ENCODE measurements around the gene MTFR1L.

MTFR1L gene

DNA sequence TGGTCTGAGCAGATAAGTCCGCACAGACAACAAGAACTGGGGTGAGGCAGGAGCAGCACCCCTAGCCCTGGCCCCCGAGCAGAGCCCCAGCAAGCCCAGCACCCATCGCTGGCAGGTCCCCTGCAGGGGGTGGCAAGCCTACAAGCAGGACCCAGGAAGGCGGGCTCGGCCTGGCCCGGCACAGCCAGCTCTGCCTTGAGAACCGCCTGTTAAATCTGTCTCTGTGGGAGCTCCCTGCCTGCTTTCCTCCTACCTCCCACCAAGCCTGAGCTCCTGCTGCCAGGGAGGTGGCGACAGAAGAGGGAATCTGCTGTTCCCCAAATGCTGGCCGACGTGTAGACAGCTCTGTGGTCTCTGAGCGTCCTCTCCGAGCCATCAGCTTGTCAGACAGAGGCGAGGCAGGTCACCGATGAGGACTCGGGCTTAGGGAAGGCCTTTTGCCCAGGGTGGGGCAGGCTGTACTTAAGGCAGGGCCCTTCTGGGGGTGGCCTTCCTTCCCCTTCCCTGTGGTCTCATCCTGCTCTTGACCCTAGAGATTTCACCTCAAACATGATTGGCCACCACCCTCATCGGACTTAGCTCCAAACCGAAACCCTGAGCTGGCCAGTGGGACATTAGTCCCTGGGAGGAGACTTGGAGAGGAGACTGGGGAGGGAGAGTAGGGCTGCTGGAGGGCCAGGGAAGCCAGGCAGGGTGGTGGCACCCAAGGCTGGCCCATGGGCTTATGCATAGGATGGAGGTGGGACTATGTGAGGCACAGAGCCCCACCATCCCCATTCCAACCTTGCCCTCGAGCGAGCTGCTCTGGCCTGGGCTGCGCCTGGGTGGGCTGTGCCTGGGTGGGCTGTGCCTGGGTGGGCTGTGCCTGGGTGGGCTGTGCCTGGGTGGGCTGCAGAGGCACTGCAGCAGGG is 12.0 kb upstream of the MTFR1L start:
- DNase-seq (ENCODE audit: low read depth), result no peak

DNA sequence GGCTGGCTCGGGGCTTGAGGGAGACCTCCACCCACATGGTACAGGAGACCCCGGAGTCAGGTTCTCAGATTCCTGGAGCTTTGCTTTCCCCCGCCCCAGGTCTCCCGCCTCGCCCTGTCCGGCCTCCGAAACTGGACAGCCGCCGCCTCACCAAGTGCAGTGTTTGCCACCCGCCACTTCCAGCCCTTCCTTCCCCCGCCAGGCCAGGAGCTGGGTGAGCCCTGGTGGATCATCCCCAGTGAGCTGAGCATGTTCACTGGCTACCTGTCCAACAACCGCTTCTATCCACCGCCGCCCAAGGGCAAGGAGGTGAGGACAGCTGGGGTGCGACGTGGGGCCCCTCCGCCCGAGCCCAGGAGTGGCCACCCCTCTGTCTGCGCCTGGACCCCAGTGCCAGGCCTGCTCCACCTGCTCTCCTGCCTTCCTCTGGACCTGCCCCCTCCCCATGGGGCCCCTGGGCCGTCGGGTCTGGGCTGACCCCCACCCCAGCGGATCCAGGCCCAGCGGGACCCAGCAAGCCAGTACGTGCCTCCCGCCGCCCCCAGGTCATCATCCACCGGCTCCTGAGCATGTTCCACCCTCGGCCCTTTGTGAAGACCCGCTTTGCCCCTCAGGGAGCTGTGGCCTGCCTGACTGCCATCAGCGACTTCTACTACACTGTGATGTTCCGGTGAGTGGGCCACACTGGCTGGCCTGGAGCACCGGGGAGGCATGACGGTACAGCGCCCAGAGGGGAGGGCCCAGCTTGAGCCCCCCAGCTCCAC is 11.1 kb upstream of the MTFR1L start:
- no peak for DNase-seq (ENCODE audit: low read depth)

DNA sequence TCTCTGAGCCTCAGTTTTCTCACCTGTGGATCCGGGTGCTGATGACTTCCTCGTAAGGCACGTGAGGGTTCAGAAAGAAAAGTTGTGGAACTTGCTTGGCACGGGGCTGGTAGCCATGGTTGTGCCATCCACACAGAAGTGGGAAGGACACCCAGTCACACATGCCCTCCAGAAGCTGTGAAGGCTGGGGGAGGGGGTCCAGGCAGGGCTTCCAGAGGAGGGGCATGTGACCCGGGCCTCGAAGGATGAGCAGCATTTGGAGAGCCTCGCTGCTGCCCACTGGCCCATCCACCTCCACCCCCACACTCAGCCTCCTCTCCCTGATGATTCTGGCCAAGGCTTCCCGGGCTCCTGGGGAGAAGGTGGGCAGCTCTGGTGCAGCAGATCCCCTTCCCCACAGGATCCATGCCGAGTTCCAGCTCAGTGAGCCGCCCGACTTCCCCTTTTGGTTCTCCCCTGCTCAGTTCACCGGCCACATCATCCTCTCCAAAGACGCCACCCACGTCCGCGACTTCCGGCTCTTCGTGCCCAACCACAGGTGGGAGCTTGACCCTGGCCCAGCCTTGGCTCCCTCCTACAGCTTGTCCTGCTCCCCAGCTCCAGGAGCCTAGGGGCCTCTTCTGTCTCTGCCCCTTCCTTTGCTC is 10.3 kb upstream of the MTFR1L start:
- DNase-seq (ENCODE audit: low read depth), result no peak

DNA sequence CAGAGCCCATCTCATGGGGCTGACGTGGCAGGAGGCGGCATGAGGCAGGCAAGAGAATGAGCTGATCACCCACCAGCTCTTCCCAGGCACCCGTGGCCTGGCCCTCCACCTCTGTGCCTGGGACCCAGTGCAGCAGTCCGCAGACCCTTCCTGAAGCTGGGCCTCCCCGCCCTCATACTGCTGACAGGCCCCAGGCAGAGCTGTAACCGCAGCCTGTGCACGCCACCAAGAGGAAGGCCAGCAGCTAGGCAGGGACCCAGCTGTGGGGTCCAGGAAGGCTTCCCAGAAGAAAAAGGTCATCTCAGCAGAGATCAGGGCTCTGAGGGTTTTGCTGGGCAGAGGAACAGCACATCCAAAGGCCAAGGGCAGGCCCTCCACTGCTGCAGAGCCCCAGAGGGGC is 9.8 kb upstream of the MTFR1L start:
- no peak for DNase-seq (ENCODE audit: low read depth)

DNA sequence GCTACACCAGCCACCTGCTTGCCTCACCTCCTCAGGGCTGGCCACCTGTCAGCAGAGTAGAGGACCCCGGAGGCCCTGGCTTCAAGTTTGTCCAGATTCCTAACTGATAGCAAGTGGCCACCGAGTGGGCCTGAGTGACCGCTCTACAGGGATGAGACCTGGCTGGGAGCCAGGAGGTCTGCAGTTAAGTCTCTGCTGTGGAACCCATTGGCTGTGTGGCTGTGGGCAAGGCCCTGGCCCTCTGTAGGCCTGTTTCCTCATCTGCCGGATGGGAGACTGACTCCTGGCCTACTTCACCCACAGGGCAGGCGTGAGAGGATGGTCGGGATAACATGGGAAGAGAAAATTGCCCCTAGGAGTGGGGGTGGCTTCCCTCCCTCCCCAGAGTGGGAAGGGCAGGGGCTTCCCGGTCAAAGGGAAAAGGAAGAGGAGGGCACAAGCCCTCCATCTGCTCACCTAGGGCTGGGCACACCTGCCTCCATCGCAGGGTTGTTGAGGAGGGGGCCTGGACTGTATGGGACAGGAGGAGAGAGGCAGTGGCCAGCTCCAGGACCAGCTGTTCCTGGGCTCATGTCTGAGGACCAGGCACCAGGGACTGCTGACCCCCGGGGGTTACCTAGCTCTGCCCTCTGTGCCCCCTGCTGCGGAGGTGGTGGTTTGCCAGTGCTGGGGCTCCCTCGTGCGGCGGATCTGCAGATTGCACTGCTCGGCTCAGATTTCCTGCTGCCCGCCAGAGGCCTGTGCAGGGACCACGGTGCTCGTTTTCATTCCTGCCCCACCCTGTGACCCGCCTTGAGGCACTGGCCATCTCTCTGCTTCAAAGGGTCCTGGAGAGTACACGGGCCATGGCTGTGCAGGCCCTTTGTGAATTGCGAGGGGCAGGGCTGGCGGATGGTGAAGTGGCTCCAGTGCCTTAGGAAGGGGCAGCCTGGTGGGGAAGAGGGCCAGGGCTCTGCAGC is 9.1 kb upstream of the MTFR1L start:
- DNase-seq (ENCODE audit: low read depth), result no peak

DNA sequence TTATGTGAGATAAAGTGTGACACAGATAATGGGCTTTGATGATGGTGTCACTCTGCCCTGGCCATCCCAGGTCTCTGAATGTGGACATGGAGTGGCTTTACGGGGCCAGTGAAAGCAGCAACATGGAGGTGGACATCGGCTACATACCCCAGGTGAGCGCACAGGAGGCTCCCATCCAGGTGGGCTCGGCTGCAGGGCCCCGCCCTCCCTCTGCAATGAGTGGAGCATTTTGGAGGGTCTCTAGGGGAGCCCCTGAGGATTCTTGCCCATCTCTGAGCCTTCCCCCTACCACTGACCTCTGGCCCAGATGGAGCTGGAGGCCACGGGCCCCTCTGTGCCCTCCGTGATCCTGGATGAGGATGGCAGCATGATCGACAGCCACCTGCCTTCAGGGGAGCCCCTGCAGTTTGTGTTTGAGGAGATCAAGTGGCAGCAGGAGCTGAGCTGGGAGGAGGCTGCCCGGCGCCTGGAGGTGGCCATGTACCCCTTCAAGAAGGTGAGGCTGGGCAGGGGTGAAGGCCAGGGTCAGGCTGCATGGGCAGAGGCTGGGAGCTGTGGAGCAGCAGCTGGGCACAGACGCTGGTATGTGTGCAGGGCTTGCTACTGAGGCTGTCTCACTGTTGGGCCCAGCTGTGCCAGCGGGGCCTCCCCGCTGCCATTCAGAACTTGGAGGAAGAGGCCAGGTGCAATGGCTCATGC is 8.2 kb upstream of the MTFR1L start:
- DNase-seq (ENCODE audit: low read depth), result no peak

DNA sequence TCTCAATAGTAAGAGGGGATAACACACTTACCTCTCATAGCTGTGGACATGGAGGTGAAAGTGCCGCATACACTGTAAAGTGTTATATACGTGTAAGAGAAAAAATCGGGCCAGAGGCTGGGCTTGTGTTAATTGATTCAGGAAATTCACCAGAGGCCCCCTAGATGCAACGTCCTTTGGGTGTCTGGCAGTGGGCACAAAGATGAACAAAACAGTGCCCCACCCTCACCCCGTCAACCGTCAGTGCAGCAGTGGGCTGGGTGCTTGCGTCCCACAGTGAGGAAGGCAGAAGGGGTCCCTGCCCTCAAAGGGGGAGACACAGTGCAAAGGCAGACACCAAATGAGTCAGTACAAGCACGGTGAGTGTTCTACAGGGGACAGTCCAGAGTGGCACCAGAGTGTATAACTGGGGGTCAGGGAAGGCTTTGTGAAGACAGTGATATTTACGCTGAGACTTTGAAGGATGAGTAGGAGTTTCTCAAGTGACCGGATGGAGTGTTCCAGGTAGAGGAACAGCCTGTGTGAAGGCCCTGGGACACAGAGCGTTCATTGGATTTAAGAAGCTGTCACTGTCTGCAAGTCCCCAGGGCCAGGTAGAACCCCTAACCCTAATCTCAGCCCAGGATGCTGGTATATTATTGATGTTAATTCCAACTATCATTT is 6.6 kb upstream of the MTFR1L start:
- DNase-seq (ENCODE audit: low read depth), result no peak

DNA sequence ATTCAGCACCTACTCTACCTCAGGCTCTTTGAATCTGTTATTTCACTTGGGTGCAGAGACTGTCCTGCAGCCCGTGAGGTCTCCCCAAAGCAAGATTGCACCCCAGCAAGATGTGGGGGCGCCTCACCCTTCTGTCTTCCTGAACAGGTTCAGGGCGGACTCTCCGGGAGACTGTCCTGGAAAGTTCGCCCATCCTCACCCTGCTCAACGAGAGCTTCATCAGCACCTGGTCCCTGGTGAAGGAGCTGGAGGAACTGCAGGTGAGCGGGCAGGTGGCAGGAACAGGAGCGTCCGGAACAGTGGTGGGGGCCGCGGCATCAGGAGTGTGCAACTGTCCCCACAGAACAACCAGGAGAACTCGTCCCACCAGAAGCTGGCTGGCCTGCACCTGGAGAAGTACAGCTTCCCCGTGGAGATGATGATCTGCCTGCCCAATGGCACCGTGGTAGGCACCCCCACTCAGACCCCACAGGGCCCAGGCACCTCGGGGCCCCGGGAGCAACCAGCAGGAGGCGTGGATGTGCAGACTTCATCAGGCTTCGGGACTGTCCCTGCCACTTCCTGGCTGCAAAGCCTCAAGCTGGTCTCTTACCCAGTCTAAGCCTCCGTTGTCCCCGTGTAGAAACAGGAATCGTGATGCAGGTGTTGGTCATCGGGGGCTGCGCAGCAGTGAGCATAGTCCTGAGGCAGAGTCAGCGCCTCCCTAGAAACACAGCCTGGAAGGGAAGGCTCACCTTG is 5.9 kb upstream of the MTFR1L start:
- no peak for DNase-seq (ENCODE audit: low read depth)

DNA sequence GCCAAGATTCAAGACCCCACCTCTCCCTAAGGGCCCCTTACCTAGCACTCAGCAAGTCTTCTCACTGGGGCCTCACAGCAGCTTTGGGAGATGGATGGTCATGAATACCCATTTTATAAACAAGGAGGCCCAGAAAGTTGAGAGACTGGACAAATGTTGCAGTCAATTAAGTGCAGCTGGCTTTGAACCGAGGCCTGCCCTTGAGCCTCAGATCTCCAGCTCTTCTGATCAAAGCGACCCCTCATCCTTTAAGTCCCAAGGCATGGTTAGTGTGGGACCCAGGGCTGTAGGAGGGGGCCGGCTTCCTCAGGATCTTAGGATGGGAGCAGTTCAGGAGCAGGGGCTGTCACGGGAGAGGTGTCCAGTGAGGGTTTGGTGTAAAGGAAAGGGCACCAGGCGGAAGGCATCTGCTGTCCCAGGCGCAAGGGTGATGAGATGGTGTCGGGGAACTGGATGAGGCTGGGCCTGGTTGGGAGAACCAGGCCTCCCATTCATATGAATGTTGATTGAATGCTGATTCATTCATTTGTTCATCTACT is 5.1 kb upstream of the MTFR1L start:
- DNase-seq (ENCODE audit: low read depth), result no peak

DNA sequence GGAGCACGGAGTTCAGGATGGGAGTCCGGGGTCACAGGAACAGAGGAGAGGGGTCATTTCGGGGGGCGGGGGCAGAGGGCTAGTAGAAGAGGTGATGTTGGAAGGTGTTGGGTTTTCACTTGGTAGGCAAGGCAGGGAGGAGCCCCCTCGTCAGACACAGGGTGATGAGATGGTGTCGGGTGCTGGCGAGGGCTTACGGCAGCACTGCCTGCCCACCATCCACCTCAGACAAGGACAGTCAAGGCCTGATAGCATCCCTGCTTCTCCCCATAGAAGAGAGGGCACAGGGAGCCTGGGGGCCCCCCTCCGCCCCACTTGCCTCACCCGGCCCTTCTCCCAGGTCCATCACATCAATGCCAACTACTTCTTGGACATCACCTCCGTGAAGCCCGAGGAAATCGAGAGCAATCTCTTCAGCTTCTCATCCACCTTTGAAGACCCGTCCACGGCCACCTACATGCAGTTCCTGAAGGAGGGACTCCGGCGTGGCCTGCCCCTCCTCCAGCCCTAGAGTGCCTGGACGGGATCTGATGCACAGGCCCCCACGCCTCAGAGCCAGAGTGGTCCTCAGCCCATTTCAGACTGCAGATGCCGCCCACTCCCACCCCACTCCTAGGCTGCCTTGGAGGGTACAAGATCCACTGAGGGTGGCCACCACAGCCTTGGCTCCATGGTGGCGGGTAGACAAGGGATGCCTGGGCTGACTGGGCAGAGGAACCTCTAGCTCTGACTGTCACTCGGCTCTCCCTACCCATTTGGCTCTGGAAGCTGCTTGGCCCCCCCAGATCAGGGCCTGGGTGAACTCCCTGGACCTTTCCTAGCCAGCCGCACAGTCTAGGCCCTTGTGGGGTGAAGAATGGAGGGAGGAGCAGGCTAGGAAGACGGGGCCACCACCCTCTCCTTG is 4.3 kb upstream of the MTFR1L start:
- no peak for DNase-seq (ENCODE audit: low read depth)

DNA sequence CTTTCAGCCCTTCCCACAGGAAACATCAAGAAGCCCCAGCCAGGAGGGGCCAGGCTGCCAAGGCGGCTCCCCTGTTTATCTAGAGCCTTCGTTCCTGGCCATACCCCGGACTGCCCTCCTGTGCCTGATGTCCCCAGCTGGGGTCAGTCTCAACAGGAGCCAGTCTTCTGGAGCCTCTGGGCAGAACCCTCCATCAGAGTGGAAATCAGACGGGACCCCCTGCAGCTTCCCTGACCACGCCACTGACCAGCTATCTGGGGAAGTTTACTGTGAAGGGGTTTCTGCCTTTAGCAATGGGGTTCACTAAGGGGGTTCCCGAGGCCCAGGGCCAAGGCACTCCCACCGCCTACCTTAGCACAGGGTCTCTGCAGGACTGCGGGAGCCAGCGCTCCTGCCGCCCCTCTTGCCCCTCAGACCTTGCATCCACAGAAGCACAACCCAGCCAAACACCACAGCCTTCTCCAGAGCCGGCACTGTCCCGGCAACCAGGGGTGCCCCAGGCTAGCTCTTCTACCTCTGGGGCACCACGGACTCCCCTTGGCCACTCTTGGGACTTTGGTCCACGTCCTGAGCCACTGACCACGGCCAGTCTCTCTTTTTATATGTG is 3.5 kb upstream of the MTFR1L start:
- DNase-seq (ENCODE audit: low read depth), result no peak

DNA sequence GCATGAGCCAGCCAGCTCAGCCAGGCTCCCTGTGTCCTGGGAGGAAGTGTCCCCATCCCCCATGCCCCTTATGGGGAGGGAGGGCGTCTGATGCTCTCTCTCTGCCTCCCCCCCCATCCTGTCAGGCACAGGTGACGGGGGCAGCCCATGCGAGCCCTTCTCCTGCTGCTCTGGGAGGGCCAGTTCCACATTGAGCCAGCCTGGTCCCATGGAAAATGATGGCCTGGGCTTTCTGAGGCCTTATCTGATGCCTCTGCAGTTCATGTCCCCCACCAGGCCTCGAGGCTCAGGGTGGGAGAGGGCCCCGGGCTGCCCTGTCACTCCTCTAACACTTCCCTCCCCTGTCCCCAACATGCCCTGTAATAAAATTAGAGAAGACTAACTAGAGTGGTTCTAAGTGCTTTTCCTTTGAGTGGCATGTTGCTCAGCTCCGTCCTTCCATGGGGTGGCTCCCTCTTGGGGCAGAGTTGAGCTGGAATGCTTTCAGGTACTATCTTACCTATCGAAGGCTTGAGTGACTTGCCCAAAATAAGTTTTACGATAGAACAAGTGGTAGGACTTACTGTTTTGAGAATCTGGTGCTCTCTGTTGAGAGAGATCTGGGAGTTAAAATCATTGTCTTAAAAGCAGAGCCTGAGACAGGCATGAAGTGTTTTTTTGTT is 1.8 kb upstream of the MTFR1L start:
- no peak for DNase-seq (ENCODE audit: low read depth)

DNA sequence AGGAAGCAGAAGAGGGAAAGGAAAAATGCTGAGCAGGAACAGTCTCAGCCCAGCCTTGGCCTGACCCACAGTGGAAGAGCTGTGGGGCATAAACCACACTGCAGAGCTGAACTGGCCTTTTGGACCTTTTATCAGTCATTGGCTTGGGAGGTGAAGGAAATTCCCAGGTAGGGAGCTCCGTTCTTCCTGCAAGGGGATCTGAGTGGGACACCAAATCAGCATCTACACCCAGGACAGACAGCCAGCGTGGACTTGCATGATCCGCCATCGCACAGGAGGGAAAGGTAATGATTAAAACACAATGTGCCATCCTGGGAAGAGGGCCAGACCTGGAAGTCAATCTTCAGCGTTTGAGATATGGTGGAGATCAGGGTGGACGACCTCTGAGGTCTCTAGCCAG is 1.2 kb upstream of the MTFR1L start:
- DNase-seq (ENCODE audit: low read depth), result no peak

DNA sequence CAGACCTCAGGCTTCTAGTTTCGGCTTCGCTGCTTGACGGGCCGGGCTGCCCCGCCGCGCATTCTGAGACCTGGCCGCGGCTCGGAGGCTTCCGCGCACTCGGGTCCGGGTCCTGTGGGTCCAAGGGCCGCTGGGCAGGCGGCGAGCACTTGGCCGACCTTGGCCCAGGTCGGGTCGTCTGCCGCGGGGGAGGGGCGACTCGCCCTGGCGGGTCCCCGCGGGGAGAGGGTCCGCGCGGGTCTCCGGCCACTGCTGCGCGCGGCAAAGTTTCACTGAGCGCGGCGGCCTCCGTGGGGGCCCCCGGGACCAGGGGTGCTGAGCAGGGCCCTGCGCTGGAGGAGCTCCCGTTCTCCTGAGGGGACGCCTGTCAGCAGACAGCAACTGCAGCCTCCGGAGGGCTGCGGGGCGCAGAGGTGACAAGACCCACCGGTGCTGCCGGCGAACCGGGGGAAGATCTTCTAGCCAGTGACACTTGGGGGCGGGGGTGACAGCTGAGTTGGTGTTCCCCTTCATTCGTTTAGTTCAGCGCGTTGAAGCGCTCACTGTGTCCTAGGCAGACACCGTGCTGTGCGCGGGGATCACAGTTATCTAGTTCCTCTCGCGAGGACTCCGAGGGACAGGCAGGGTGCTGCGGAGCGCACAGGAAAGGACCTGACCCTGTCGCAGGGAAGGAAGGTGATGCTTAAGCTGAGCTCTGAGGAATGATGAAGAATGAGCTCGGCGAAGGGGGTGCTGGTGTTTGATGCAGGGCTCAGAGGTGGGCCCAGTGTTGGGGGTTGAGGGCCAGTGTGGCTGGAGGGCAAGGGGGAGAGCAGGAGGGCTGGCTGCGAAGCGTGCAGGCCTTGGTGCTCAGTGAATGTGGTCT is 725 bp downstream of the MTFR1L start:
- DNase-seq (ENCODE audit: low read depth), result no peak

DNA sequence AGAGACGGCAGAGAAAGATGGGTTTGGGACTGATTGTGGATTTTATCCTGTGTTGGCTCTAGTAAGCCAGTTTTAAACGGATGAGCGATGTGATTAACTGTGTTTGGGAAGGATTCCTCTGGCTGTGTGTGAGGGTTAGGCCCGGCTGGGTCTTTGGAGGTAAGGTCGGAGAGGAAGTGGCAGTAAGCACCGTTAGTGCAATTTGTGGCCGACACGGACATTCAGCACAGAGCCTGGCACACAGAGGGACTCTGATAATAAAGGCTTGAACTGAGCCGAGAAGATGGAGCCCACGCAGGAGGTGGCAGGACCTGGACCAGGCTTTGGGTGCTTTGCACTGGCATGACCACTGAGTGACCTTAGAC is 1.3 kb downstream of the MTFR1L start:
- no peak for DNase-seq (ENCODE audit: low read depth)

DNA sequence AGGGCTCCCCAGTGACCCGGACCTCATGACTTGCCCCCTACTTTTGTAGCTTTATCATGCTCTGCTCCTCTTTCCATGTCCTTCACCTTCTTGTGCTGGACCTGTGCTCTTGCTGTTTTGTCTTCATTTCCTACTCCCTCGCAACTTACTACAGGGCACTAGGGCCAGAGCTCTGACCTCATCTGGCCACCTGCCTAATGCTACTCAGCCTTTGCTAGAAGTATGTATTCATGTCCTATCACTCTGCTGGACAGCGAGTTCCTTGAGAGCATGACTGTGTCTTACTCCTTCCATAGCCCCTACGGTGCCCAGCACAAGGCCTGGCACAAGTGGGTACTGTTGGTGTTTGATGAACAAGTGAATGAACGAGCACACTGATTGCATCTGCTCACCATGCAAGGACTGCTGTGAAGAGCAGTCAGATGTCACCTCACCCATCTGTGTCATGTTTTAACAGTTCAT is 1.9 kb downstream of the MTFR1L start:
- no peak for DNase-seq (ENCODE audit: low read depth)
